OCI-LY1 (cell line): ENCODE data around the gene CDC23.

Source experiments
- H2AFZ ChIP-seq: fragments of 200-600 bp; sonication (generic), shearing (Covaris generic); 2 replicates; pipeline ENCODE4 v1.6.0; 2014; ENCODE audit warnings: antibody characterized with exemption, mild to moderate bottlenecking, low read length
- H3F3A ChIP-seq: fragments of 200-600 bp; sonication (generic), shearing (Covaris generic); 2 replicates; pipeline ENCODE4 v1.6.0; 2014; ENCODE audit warnings: mild to moderate bottlenecking, antibody characterized with exemption, low read length, moderate library complexity; ENCODE audit not compliant: insufficient read depth
- H3K27ac ChIP-seq: fragments of 200-600 bp; sonication (generic); 2 replicates; pipeline ENCODE4 v1.5.1; 2014; ENCODE audit warnings: low read length, mixed run types, mild to moderate bottlenecking, low read depth; ENCODE audit not compliant: poor library complexity, severe bottlenecking
- H3K27me3 ChIP-seq: fragments of 200-600 bp; sonication (generic); 2 replicates; pipeline ENCODE4 v1.6.0; 2014; ENCODE audit warnings: antibody characterized with exemption, mild to moderate bottlenecking, low read length, moderate library complexity; ENCODE audit not compliant: insufficient read depth
- H3K36me3 ChIP-seq: fragments of 200-600 bp; sonication (generic); 2 replicates; pipeline ENCODE4 v1.6.1; 2014; ENCODE audit warnings: mild to moderate bottlenecking, antibody characterized with exemption, low read length, moderate library complexity, mixed read lengths; ENCODE audit not compliant: insufficient read depth
- H3K4me1 ChIP-seq: fragments of 200-600 bp; sonication (generic); 2 replicates; pipeline ENCODE4 v1.5.1; 2014; ENCODE audit warnings: mild to moderate bottlenecking, low read length, moderate library complexity; ENCODE audit not compliant: insufficient read depth, severe bottlenecking
- H3K4me2 ChIP-seq: fragments of 200-600 bp; sonication (generic), shearing (Covaris generic); 2 replicates; pipeline ENCODE4 v1.6.1; 2014; ENCODE audit warnings: low read length
- H3K4me3 ChIP-seq: fragments of 200-600 bp; sonication (generic); 2 replicates; pipeline ENCODE4 v1.5.1; 2014; ENCODE audit warnings: low read length, low read depth, mild to moderate bottlenecking, mixed read lengths; ENCODE audit not compliant: poor library complexity, severe bottlenecking
- H3K79me2 ChIP-seq: fragments of 200-600 bp; shearing (Covaris generic); 2 replicates; pipeline ENCODE4 v1.6.1; 2016; ENCODE audit warnings: mixed run types, low read length, mixed read lengths; ENCODE audit not compliant: insufficient read depth
- H3K9ac ChIP-seq: fragments of 200-600 bp; sonication (generic), shearing (Covaris generic); 2 replicates; pipeline ENCODE4 v1.6.1; 2014; ENCODE audit warnings: mild to moderate bottlenecking, low read length, mixed read lengths
- H3K9me2 ChIP-seq: fragments of 200-600 bp; sonication (generic), shearing (Covaris generic); 2 replicates; pipeline ENCODE4 v1.6.1; 2014; ENCODE audit warnings: low read depth, mild to moderate bottlenecking, low read length, mixed read lengths
- H3K9me3 ChIP-seq: fragments of 200-600 bp; shearing (Covaris generic); 2 replicates; pipeline ENCODE4 v1.6.1; 2014; ENCODE audit warnings: low read length, mixed read lengths
- H4K20me1 ChIP-seq: fragments of 200-600 bp; sonication (generic), shearing (Covaris generic); 2 replicates; pipeline ENCODE4 v1.6.0; 2016; ENCODE audit warnings: mild to moderate bottlenecking, low read length; ENCODE audit not compliant: insufficient read depth
- CTCF ChIP-seq: fragments of 200-600 bp; sonication (generic), shearing (Covaris generic); IDR thresholded peaks from 2 replicates; pipeline ENCODE4 v1.5.1; 2017; ENCODE audit warnings: mild to moderate bottlenecking, antibody characterized with exemption, low read length, moderate library complexity, mixed read lengths
- EZH2 ChIP-seq: fragments of 200-600 bp; sonication (generic), shearing (Covaris generic); IDR thresholded peaks from 2 replicates; pipeline ENCODE4 v1.8.0; 2017; ENCODE audit warnings: borderline replicate concordance, mixed run types, mild to moderate bottlenecking, antibody characterized with exemption, low read length, moderate library complexity, mixed read lengths

CDC23 gene

GRCh38 chr5:138180183-138180782 lies 32.8 kb downstream of the CDC23 start:
- H3K27me3 ChIP-seq, result no peaks in the 10 kb centered on the region
- no peak for TF ChIP-seq EZH2
- TF ChIP-seq CTCF, result peak; percentile 73
- H3K9me3 ChIP-seq, result no peaks in the 10 kb centered on the region
- peak overlapping the region; percentile 90 for H3K4me3 ChIP-seq
- peak overlapping the region; percentile 90 for H3K4me2 ChIP-seq
- H4K20me1 ChIP-seq, result no peaks in the 10 kb centered on the region
- H2AFZ ChIP-seq, result no peak overlapping the region
- peak overlapping the region; percentile 73 for H3K27ac ChIP-seq
- peak overlapping the region; percentile 90 for H3K9ac ChIP-seq
- peaks cover 19% of the 10 kb centered on the region for H3K79me2 ChIP-seq
- peaks cover 21% of the 10 kb centered on the region for H3K4me1 ChIP-seq
- peaks cover 58% of the 10 kb centered on the region for H3K36me3 ChIP-seq
- H3F3A ChIP-seq, result no peaks in the 10 kb centered on the region
- H3K9me2 ChIP-seq, result no peaks in the 10 kb centered on the region

- no peaks in the 10 kb centered on the region for H4K20me1 ChIP-seq
- peak overlapping the region; percentile 73 for H3K27ac ChIP-seq
- peaks cover 19% of the 10 kb centered on the region for H3K79me2 ChIP-seq
These were observed 33.8 kb downstream of the CDC23 start for GRCh38 chr5:138179277-138179857.

GRCh38 chr5:138178516-138179276 lies 34.4 kb downstream of the CDC23 start, which contains the start of the genes BRD8 and KIF20A:
BRD8 (minus strand) TSS chr5:138178630; CDS start chr5:138178614, 16 bp downstream.
KIF20A (plus strand) TSS chr5:138179112; CDS start chr5:138179681, 569 bp downstream.
- Histone ChIP-seq H3F3A (no peaks in the 10 kb centered on the region), H2AFZ (peak within 1 kb of the TSS; percentile 48; the same call in 1 of the 2 replicates), H3K27me3 (no peaks in the 10 kb centered on the region), H4K20me1 (no peaks in the 10 kb centered on the region), H3K79me2 (peaks cover 19% of the 10 kb centered on the region), H3K4me2 (peak within 1 kb of the TSS; percentile 90), H3K9me2 (no peaks in the 10 kb centered on the region), H3K4me3 (peak within 1 kb of the TSS; percentile 90), H3K9me3 (no peaks in the 10 kb centered on the region), H3K9ac (peak within 1 kb of the TSS; percentile 90), H3K4me1 (peaks cover 21% of the 10 kb centered on the region), H3K27ac (peak within 1 kb of the TSS; percentile 83), H3K36me3 (peaks cover 57% of the 10 kb centered on the region)
- TF ChIP-seq EZH2, result no peak

More at GRCh38 chr5:138179277-138179857, 33.8 kb downstream of the CDC23 start:
- H3K9me3 ChIP-seq, result no peaks in the 10 kb centered on the region
- H3K4me1 ChIP-seq, result peaks cover 21% of the 10 kb centered on the region
- H3K9me2 ChIP-seq, result no peaks in the 10 kb centered on the region
- H2AFZ ChIP-seq, result 0 out of 2 replicates have a peak overlapping the region, but pooled peaks have one; percentile 7
- TF ChIP-seq CTCF, result no peak
- TF ChIP-seq EZH2, result no peak
- peaks cover 57% of the 10 kb centered on the region for H3K36me3 ChIP-seq
- peak overlapping the region; percentile 90 for H3K9ac ChIP-seq
- H3K4me2 ChIP-seq, result peak overlapping the region; percentile 90
- H3F3A ChIP-seq, result no peaks in the 10 kb centered on the region
- peak overlapping the region; percentile 90 for H3K4me3 ChIP-seq
- no peaks in the 10 kb centered on the region for H3K27me3 ChIP-seq
